GM19372 (cell line): ENCODE measurements around the gene HECTD2.

Source experiments
- ATAC-seq: cut with Tn5 transposase; IDR thresholded peaks from one replicate; pipeline ENCODE4 v1.9.1; 2021; ENCODE audit warnings: mild to moderate bottlenecking, low read depth, moderate library complexity; ENCODE audit not compliant: unreplicated experiment

Gene HECTD2

GRCh38 chr10:91471602-91472001, 61.5 kb downstream of the HECTD2 start:
- ATAC-seq: no peak

DNA sequence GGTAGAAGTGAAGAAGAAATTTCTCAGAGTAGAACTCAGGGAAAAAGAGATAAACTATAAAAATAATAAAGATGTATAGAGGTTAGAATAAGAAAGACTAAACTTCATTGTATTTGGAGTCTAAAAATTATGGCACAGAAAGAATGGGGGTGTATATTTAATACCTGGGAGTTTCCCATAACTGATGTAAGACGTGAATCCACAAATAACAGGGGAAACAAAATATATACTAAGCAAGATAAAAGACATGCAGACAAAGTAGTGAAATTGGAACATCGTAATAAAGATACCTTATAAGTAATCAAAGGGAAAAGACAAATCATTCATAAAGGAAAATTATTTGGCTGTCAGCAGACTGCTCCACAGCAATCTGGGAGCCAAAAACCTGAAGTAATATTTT, 62.8 kb downstream of the HECTD2 start:
- ATAC-seq: no peak

GRCh38 chr10:91474009-91474408, 63.9 kb downstream of the HECTD2 start:
- ATAC-seq: no peak

GRCh38 chr10:91477236-91477635, 67.1 kb downstream of the HECTD2 start:
- ATAC-seq: no peak

DNA sequence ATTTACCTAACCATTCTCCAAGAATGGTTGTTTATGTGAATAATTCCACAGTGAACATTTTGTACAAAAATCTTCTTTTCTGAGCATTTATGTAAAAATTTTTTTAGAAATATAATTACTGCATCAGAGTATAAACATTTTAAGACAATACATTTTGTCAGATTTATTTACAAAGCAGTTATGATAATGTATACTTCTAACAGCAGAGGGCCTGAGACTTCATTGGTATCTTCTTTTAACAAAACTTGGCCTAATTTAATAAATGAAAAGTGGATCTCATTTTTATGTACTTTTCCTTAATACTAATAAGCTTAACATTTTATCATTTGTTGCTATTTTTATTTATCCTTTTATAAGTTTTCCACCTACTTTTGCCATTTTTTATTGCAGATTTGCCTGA, 69.4 kb downstream of the HECTD2 start:
- no peak for ATAC-seq

- ATAC-seq: no peak
Observed at GRCh38 chr10:91487911-91488582, 77.9 kb downstream of the HECTD2 start.

- no peak for ATAC-seq
Observed at GRCh38 chr10:91493313-91493712, 83.2 kb downstream of the HECTD2 start.

GRCh38 chr10:91495402-91495801, 85.3 kb downstream of the HECTD2 start:
- ATAC-seq: no peak

DNA sequence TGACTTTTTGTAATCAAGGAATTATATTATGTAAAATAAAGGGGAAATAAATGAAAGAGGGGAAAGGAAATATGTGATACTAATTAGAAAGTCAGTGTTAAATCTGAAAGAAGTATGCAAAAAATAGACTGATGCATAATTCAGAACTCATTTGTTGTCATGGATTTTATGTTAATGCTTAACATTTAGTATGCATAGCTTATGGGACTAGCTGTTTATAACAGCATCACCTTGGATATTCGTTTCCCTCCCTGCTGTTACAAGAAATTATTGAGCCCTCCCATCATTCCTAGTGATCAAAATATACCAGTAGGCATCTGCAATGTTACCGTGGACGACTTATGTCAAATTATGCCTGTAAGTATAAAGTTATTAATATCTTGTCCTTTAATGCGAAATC, 85.9 kb downstream of the HECTD2 start:
- ATAC-seq: no peak

- ATAC-seq: no peak
Observed at GRCh38 chr10:91511549-91512330, 101.6 kb downstream of the HECTD2 start.

GRCh38 chr10:91512458-91512857, 102.3 kb downstream of the HECTD2 start:
- ATAC-seq: no peak

DNA sequence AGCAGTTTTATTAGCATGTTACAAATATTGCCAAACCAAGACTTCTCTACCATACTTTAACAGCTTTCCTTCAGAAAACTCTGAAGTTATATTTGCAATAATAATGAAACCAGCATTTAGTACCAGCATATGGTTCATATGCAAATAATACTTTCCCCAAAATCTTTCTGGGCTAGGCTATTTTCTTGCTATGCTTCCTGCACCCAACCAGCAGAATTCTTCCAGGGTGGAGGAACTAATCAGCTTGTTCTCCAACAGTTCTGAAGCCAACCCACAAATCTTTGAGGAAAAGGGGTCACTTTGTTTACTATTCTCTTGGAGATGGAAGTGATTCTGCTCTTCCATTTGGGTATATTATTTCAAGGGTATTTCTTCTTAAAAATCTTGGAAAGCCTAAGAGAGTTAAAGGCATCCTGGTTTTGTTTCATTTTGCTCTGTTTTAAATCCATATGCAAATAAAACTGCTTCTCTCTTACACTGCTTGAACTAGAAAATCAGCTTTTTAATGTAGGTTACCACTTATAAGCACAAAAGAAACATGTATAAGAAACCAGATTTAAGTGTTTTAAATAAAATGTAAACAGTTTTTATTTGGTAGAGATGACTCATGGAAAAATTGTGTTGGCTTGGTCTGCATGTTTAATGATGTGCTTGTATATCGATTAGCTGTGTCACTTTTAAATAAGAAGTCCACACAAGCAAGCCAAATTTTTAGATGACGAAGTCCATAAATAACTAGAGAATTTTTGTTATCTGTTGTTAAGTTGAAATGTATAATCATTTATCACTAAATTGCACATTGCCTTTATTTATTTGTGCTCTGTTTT, 103.7 kb downstream of the HECTD2 start:
- no peak for ATAC-seq

- no peak for ATAC-seq
Observed at GRCh38 chr10:91514787-91515186, 104.6 kb downstream of the HECTD2 start.

DNA sequence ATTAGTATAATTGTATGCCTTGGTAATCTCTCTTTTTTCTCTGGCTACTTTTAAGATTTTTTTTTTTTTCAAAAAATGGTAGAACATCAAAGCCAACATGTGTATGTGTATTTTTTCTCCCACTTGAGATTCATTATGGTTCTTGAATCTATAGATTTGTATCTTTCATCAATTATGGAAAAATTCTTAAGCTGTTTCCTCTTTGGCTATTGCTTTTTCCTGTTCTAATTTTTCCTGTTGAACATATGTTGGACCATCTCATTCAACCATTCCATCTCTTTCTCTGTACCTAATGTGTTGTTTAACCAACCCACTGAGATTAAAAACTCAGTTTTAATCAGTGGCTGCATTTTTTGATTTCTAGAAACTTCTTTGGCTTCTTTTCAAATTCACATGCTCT, 107.2 kb downstream of the HECTD2 start:
- ATAC-seq: no peak

GRCh38 chr10:91519899-91520514, 109.9 kb downstream of the HECTD2 start:
- no peak for ATAC-seq

- no peak for ATAC-seq
Observed at GRCh38 chr10:91520661-91521060, 110.5 kb downstream of the HECTD2 start.

GRCh38 chr10:91521439-91521838, 111.3 kb downstream of the HECTD2 start:
- no peak for ATAC-seq

GRCh38 chr10:91525896-91526712, 116.0 kb downstream of the HECTD2 start:
- ATAC-seq: no peak

- no peak for ATAC-seq
Observed at GRCh38 chr10:91528080-91528479, 117.9 kb downstream of the HECTD2 start.

- ATAC-seq: no peak
Observed at GRCh38 chr10:91528768-91529167, 118.6 kb downstream of the HECTD2 start.
